Esophagus squamous epithelium (tissue), 4 donors: ENCODE results near the gene PCDHA3.

Experiments
- CTCF ChIP-seq, 6 experiments: fragments of 450-650 bp in 4 of 6; fragments of 200-600 bp in 2 of 6; sonication (generic) in 2 of 6; IDR thresholded peaks; one replicate each; pipeline ENCODE4 v1.5.1; 2016 to 2019; ENCODE audit warnings: antibody characterized with exemption in 6 of 6, mild to moderate bottlenecking in 4 of 6, moderate library complexity in 4 of 6
- POLR2A ChIP-seq, 4 donors: fragments of 450-650 bp; IDR thresholded peaks; one replicate each; pipeline ENCODE4 v1.6.1; 2017; ENCODE audit warnings: antibody characterized with exemption in 4 of 4, mild to moderate bottlenecking in 4 of 4, moderate library complexity in 3 of 4

- TF ChIP-seq CTCF (IDR thresholded peaks at IDR 0.05) (no peak), POLR2A (IDR thresholded peaks at IDR 0.05) (no peak)
Measured at GRCh38 chr5:140764177-140764973, 36.5 kb upstream of the PCDHA3 start.
